ENCODE measurements around the gene BFSP1.

The BFSP1 gene

DNA sequence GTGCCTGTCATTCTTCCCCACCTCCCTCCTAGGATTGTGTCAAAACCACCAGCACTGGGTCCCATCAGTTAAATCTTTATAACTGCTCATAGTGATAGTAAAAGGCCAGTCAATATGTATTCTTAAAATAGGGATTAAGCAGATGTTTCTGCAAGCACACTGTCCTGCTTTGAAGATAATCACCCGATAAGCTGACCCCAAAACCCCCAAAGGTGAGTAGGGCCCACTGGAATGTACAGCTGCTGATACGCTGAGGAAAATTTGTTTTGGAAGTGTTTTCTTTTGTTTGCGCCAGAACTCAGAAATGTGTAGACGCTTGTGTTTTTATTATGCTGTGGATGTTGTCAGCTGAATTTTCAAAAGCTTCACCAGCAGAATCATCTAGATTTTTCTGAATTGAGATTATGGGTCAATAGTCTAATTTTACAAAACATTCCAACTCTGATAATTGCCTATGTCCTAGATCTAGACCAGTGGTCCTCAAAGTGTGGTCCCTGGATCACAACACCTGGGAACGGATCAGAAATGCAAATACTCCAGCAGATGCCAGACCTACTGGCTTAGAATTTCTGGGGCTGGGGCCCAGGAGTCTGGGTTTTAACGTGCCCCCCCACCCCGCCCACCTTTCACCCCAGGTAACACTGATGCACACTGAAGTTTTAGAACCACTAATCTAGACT is 11.4 kb downstream of the BFSP1 start:
- no peak for DNase-seq

DNA sequence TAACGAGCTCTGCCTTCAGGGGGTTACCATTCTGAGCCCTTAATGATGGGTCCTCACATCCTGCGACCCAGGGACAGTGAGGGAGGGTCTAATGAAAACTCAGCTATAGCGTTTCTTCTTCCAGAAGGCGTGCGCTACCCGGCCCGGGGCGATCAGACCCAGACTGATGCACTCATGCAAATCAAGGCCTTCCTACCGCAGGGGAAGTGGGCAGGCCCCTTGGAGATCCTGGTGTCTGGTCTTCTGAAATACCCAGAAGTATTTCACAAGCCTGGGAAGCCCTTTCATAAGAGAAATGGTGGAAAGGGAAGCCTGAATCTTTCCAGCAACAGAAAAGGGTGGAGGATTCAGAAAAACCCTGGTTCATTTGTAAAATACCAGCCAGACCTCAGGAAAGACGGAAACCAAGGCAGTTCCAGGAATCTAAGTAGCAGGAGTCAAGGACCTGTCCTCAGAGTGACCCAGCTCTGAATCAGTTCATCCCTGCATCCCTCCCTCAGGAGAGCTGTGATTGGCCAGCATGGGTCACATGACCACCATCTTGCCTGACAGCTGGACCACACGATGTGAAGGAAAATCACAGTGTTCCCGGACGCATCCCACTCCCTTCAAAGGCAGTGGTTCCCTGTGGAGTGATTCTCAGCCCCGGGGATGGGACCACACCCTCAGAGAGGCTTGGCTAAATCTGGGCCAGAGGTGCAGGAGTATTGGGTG is 12.7 kb downstream of the BFSP1 start:
- DNase-seq = no peak

- DNase-seq = no peak
Observed at GRCh38 chr20:17515053-17515452, 16.1 kb downstream of the BFSP1 start.

GRCh38 chr20:17513939-17514338 is 17.2 kb downstream of the BFSP1 start:
- no peak for DNase-seq

DNA sequence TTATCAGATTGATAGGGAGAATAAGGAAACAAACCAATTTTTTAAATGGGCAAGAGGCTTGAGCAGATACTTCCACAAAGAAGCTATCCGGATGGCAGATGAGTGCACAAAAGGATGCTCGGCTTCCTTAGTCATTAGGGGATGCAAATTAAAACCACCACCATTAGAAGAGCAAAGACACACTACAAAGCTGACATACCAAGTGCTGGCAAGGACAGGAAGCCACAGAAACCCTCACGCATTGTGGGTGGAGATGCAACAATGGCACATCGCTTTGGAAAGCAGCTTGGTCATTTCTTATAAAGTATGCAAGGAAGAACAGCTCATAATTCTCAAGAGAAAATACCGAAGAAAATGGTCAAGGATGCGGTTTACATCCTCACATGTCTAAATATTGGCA is 19.8 kb downstream of the BFSP1 start:
- DNase-seq = no peak

DNA sequence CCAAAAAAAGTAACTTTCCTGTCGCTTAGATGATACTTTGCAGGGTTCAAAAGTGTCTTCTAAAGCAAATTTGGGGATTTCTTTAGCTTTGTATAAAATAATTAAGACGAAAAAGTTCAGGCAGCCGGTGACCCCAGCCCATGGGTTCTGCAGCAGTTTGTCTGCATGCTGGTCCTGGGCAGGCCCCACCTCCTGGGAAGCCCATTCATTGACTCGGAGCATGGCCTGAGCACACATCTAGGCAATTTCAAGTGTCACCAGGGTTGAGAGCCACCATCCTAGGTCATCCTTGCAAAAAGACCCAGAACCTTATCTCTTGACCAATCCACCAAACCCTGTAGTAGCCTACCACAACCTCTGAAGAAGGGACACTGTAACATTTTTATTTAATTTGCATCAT is 20.6 kb downstream of the BFSP1 start:
- DNase-seq = no peak

DNA sequence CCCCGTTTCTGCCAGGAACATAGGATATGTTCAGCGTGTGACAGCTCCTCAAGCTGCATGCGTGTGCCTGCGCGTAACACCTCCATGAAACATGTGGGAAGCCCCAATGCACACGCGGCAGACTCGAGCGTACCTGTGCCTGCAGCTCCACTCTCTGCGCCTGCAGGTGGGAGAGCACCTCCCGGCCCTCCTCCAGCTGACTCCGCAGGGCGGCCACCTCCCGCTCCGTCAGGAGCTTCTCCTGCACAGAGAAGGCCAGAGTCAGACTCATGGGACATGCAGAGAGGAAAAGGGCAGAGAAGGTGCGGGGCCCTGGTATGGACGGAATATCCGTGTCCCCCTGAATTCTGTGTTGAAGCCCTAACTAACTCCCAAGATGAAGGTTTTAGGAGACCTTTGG is 22.4 kb downstream of the BFSP1 start:
- no peak for DNase-seq

DNA sequence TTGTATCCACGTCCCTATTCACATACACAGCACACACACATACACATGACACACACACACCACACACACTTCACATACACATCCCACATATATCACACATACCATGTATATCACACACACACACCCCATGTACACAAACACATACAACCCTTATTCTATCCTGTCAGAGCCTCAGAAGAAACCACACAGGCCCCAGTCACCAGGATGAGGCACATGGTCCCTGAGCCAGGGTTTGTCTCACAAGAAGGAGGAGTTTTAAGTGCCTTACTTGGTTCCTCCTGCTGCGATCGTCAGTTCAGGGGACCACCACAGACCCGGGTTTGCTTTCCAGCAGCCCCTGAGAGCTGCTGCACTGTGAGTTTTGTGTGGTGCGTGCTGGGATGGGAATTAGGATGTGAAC is 23.6 kb downstream of the BFSP1 start:
- DNase-seq = no peak

DNA sequence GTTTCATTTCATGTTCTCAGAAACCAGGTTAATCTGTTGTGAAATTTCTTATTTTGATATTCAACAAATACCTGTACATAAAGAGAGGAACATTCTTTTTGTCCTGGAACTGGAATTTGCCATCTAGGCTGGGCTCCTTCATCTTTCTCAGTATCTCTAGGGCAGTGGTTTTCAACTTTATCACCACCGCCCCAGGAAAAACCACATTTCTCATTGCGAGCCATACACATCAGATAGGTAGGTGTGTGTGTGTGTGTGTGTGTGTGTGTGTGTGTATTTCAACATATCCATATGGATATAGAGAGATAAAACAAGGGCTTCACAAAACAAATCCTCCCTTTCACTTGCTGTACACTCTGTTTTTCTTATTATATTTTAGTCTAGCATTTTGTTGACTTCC is 24.1 kb downstream of the BFSP1 start:
- DNase-seq = no peak

DNA sequence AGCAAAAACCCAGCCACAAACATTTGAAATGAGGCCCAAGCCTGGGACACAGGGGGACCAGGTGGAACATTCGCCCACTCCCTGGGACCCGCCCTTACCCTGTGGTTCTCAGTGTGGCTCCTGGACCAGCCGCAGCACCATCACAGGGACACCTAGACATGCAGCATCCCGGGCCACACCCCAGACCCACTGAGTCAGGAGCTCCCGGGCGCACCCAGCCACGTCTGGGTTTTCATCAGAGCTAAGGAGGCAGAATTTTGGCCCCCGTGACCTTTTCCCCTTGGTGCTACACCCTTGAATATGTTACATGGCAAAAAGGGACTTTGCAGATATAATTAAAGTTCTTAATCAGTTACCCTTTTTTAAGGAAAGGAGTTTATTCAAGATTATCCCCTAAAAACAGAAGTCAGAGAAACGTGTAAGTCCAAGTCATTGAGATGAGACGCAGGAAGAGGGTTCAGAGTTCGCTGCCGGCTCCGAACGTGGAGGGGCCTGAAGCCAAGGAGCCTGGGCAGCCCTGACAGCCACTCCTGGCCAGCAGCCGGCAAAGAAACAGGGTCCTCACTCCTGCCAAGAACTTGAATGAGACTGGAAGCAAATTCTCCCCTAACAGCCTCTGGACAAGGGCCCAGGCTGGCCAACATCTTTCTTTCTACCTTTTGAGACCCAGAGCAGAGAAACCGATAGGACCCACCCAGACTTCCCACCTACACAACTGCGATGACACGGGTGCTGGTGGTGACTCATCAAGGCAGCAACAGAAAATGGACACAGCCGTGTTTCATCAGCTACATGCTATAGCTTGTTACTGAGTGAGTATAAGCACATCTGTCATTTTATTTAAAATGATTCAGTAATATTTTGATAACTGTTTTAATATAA is 25.3 kb downstream of the BFSP1 start:
- DNase-seq = no peak

DNA sequence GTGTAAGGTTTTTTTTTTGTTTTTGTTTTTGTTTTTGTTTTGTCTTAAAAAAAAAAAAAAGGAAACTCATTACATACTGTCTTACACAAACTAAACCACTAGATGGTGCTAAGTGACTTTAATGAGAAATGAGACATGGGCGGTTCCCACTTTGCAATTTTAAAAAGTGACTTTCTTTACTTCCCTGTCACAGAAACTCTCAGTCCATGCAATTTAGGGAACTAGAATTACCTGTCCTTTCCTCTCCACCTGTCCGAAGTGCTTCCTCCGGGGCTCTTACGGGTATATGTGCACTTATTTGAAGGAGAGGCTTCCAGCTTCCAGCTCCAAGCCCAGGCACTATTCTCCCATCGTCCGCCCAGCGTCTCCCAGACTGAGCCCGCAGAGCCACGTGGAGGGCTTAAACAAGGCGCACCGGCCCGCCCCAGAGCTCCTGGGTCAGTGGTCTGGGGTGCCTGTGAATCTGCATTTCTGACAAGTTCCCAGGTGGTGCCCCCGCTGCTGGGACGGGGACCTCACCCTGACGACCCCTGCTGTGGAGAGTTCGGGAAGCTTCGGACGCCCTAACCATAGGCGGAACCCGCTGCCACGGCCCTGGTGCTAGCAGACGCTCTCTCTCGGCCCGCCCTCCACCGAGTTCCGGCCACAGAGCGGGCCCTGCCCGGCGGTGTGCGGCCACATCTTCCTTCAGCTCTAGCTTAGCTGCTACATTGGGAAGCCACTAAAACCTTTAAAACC is 26.1 kb downstream of the BFSP1 start:
- peak; percentile 27 for DNase-seq

GRCh38 chr20:17504066-17504897 is 26.9 kb downstream of the BFSP1 start:
- no peak for DNase-seq

DNA sequence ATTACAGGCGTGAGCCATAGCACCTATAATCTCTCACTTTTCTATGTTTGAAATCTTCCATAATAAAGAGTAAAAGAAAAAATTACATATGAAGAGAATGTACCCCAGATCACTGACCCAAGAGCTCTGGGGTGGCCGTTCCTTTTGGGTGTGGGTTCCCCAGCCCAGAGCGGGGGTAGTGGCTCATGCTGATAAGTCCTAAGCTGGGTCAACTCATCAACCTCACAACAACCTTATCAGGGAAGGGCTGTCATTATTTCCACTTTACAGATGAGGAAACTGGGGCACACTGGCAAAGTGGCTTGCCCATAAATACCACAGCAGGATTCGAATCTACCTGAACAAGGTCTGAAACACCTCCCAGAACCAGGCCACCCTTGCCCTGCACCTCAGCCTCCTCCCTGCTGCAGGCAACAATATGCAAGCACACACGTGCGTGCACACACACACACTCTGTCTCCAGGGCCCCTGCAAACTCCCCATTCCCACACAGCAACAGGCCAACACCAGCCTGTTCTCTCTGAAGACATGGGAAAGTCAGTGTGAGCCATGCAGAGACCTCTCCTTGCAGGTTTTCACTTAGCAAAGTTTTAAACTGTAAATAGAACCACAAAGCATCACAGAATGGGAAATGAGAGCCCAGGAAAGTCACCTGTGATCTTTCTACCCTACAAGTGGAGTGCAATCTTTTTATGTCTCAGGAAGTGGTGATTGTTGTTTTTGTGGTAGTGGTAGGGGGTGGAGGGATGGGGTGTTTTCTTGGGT is 27.7 kb downstream of the BFSP1 start:
- DNase-seq = no peak

- DNase-seq = no peak
Observed at GRCh38 chr20:17502105-17502504, 29.1 kb downstream of the BFSP1 start.

GRCh38 chr20:17501701-17502100 is 29.5 kb downstream of the BFSP1 start:
- no peak for DNase-seq

DNA sequence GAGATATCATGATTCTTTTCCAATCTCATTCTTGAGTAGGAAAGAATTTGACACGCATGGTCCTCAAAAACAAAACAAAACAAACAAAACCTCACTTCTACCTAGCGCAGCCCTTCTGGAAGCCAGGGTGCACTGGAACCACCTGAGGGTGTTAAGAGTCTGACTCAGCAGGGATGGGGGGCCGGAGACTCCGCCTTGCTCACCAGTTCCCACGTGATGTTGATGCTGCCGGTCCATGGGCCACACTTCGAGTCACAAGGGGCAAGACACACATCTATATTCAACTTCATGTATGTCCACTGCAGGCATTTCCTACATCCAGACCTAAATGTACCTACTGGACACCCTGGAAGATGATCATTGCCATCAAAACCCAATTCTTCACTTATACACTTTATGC is 30.4 kb downstream of the BFSP1 start:
- DNase-seq = no peak

- DNase-seq = no peak
Observed at GRCh38 chr20:17500271-17500670, 30.9 kb downstream of the BFSP1 start.

DNA sequence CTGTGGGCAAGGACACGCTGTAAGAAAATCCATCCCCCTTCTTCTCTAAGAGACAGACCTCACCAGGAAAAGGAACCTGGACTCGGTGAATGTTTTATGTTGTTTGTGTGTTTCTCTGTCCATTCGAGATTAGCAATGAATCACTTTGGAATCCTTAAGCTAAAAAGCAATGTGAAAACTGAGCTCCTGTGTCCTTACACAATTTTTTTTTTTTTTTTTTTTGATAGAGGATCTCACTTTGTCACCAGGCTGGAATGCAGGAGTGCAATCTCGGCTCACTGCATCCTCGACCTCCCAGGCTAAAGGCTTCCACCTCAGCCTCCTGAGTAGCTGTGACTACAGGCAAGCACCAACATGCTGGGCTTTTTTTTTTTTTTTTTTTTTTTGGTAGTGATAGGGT is 32.1 kb downstream of the BFSP1 start:
- peak; percentile 36 for DNase-seq

DNA sequence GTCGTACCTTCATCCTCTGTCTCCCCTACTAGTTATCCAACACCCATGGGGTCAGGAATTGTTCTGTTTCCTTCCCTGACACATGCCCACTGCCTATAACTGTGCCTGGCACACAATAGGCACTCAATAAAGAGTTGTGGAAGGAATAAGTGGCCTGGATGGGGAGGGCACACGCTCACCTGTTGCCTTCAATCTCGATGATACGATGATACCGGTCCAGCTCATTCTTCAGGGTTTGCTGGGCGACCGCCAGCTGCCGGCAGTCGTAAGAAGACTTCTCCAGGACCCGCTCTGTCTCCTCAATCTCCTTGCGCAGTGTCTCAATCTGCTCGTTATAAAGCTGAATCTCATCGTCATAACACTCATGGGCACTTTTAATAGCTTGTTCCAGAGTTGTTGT is 32.5 kb downstream of the BFSP1 start:
- no peak for DNase-seq

GRCh38 chr20:17497821-17498580 is 33.2 kb downstream of the BFSP1 start:
- DNase-seq = peak; percentile 6

DNA sequence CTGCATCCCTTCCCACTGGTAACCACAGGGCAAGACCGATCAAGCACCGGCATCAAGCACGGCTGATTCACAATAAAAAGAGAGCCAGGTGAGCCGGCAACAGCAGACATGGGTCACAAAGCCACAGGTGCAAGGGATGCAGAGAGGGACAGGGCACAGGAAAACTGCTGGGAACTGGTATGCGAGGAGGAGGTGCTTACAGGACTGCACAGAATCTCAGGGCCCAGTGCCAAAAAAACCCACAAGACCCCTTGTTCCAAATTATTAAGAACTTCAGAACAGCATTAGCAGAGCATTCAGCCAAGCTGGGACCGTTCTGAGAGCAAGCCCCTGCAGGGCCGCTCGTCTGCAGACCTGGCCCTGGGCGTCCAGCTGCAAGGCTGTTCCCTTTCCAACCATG is 35.4 kb downstream of the BFSP1 start:
- no peak for DNase-seq
